Tibial nerve (tissue), 4 donors: ENCODE results near the gene MT2A. TPM values are rescaled to one million over a fixed set of nuclear protein-coding genes. Genes with fewer than 3 reads are reported as not detected.
A peak's percentile ranks its signal among the peaks of the same experiment; 100 is the strongest.

Experiments used
- DNase-seq, 2 donors: peaks; one replicate each; pipeline ENCODE4 v3.0.0-alpha.2; 2019; ENCODE audit warnings: low spot score in 2 of 2
- H3K27ac ChIP-seq, 4 donors: fragments of 200-600 bp; sonication (generic) in 3 of 4; one replicate each; pipeline ENCODE4 v1.5.1; 2017 to 2019; ENCODE audit warnings: mild to moderate bottlenecking in 1 of 4
- H3K27me3 ChIP-seq, 2 donors: fragments of 200-600 bp; sonication (generic) in 1 of 2; one replicate each; pipeline versions ENCODE4 v1.5.1 to v1.6.0; 2017 to 2019
- H3K36me3 ChIP-seq, 3 donors: fragments of 200-600 bp; sonication (generic); one replicate each; pipeline ENCODE4 v1.5.1; 2018 to 2019
- H3K4me1 ChIP-seq, 4 donors: fragments of 200-600 bp; sonication (generic) in 3 of 4; one replicate each; pipeline ENCODE4 v1.5.1; 2017 to 2019
- H3K4me3 ChIP-seq, 4 donors: fragments of 200-600 bp; sonication (generic) in 3 of 4; one replicate each; pipeline ENCODE4 v1.5.1; 2017 to 2019; ENCODE audit warnings: mild to moderate bottlenecking in 1 of 4, moderate library complexity in 1 of 4
- H3K9me3 ChIP-seq, 4 donors: fragments of 200-600 bp; sonication (generic) in 3 of 4; one replicate each; pipeline ENCODE4 v1.5.1; 2017 to 2019
- CTCF ChIP-seq, 5 experiments: fragments of 200-600 bp in 3 of 5; fragments of 450-650 bp in 2 of 5; sonication (generic) in 3 of 5; IDR thresholded peaks; one replicate each; pipeline ENCODE4 v1.5.1; 2016 to 2019; ENCODE audit warnings: antibody characterized with exemption in 5 of 5, mild to moderate bottlenecking in 3 of 5, moderate library complexity in 2 of 5
- EP300 ChIP-seq, 2 donors: sonication (generic); formaldehyde crosslinking; IDR thresholded peaks; one replicate each; pipeline ENCODE4 v1.6.1; 2017; ENCODE audit warnings: antibody characterized with exemption in 2 of 2, mild to moderate bottlenecking in 1 of 2
- POLR2A ChIP-seq, 2 donors: fragments of 450-650 bp; IDR thresholded peaks; one replicate each; pipeline ENCODE4 v1.6.1; 2017; ENCODE audit warnings: antibody characterized with exemption in 2 of 2, mild to moderate bottlenecking in 2 of 2, moderate library complexity in 2 of 2
- WGBS, 2 donors: methylation state at CpG; one replicate each; pipeline ENCODE4 v1.1.5; 2018; 5-methylcytosine and 5-hydroxymethylcytosine counted together
- total RNA-seq, 4 donors: library from RNA; depleted of rRNA; stranded (reverse); fragments of >200 nt; gene quantifications; one replicate each; pipeline ENCODE4 v1.1.0, GENCODE V29; 2016

MT2A gene
- total RNA-seq, 4 donors from 2014 or later: 154 to 612 (median 354) TPM

- TF ChIP-seq CTCF (IDR thresholded peaks at IDR 0.05): no peak
- no peak for TF ChIP-seq POLR2A (IDR thresholded peaks at IDR 0.05)
- no peak for TF ChIP-seq EP300 (IDR thresholded peaks at IDR 0.05)
- Histone ChIP-seq H3K27ac (peak overlapping the region; percentile 76 to 97 (median 93)), H3K36me3 (peaks cover 0 to 5% (median 0%) of the 10 kb centered on the region in 3 donors), H3K27me3 (no peaks in the 10 kb centered on the region), H3K4me1 (peaks cover 0 to 51% (median 26%) of the 10 kb centered on the region in 4 donors), H3K4me3 (no peak overlapping the region), H3K9me3 (no peaks in the 10 kb centered on the region)
- 64% methylated on average over 3 of the region's 3 CpGs for WGBS, 2 donors
- DNase-seq: peak in 1 of 2 donors; percentile 47
Observed at GRCh38 chr16:56606071-56606475, 2.3 kb upstream of the MT2A start.

GRCh38 chr16:56606476-56607108 lies 1.8 kb upstream of the MT2A start:
- peaks cover 0 to 56% (median 29%) of the 10 kb centered on the region in 4 donors for H3K4me1 ChIP-seq
- peak in 1 of 2 donors; percentile 74 for DNase-seq
- WGBS, 2 donors: 14 to 21% methylated on average over 8 of the region's 8 CpGs
- peak overlapping the region; percentile 76 to 97 (median 93) for H3K27ac ChIP-seq
- no peaks in the 10 kb centered on the region for H3K9me3 ChIP-seq
- H3K36me3 ChIP-seq: peaks cover 0 to 5% (median 0%) of the 10 kb centered on the region in 3 donors
- H3K27me3 ChIP-seq: no peaks in the 10 kb centered on the region
- TF ChIP-seq CTCF (IDR thresholded peaks at IDR 0.05) (no peak), POLR2A (IDR thresholded peaks at IDR 0.05) (no peak), EP300 (IDR thresholded peaks at IDR 0.05) (peak in 1 of 2 donors; percentile 68)
- H3K4me3 ChIP-seq: peak overlapping the region in 1 of 4 donors; percentile 20

- WGBS, 2 donors: 35 to 42% methylated on average over 13 to 14 of the region's 14 CpGs
- peak overlapping the region; percentile 76 to 97 (median 93) for H3K27ac ChIP-seq
- peak overlapping the region in 2 of 4 donors; percentile 66 to 69 for H3K4me3 ChIP-seq
- H3K9me3 ChIP-seq: no peaks in the 10 kb centered on the region
- TF ChIP-seq EP300 (IDR thresholded peaks at IDR 0.05): peak; percentile 95 to 98
- TF ChIP-seq CTCF (IDR thresholded peaks at IDR 0.05): no peak
- TF ChIP-seq POLR2A (IDR thresholded peaks at IDR 0.05): peak in 1 of 2 donors; percentile 25
- DNase-seq: peak; percentile 62 to 82
- H3K27me3 ChIP-seq: no peaks in the 10 kb centered on the region
- peaks cover 0 to 5% (median 0%) of the 10 kb centered on the region in 3 donors for H3K36me3 ChIP-seq
- peaks cover 0 to 62% (median 32%) of the 10 kb centered on the region in 4 donors for H3K4me1 ChIP-seq
Observed at GRCh38 chr16:56607109-56607618, 1.2 kb upstream of the MT2A start.

- Histone ChIP-seq H3K36me3 (peaks cover 0 to 5% (median 0%) of the 10 kb centered on the region in 3 donors), H3K4me3 (peak overlapping the region; percentile 62 to 69 (median 66)), H3K4me1 (peaks cover 0 to 64% (median 32%) of the 10 kb centered on the region in 4 donors), H3K9me3 (no peaks in the 10 kb centered on the region), H3K27me3 (no peaks in the 10 kb centered on the region), H3K27ac (peak overlapping the region; percentile 76 to 97 (median 93))
- no peak for TF ChIP-seq POLR2A (IDR thresholded peaks at IDR 0.05)
- no peak for TF ChIP-seq EP300 (IDR thresholded peaks at IDR 0.05)
- TF ChIP-seq CTCF (IDR thresholded peaks at IDR 0.05): no peak
- DNase-seq: no peak
- 67 to 70% methylated on average over 2 of the region's 2 CpGs for WGBS, 2 donors
Observed at GRCh38 chr16:56607675-56608042, 725 bp upstream of the MT2A start.

GRCh38 chr16:56608876-56609462 lies 585 bp downstream of the MT2A start:
- H3K4me1 ChIP-seq: peaks cover 0 to 64% (median 32%) of the 10 kb centered on the region in 4 donors
- TF ChIP-seq EP300 (IDR thresholded peaks at IDR 0.05) (no peak), CTCF (IDR thresholded peaks at IDR 0.05) (no peak), POLR2A (IDR thresholded peaks at IDR 0.05) (no peak)
- DNase-seq: no peak

More at GRCh38 chr16:56608876-56609462, 585 bp downstream of the MT2A start:
- WGBS, 2 donors: 0 to 1% methylated on average over 21 of the region's 21 CpGs
- peak overlapping the region; percentile 62 to 69 (median 66) for H3K4me3 ChIP-seq
- H3K27me3 ChIP-seq: no peaks in the 10 kb centered on the region
- peaks cover 0 to 5% (median 0%) of the 10 kb centered on the region in 3 donors for H3K36me3 ChIP-seq
- peak overlapping the region; percentile 76 to 97 (median 93) for H3K27ac ChIP-seq
- no peaks in the 10 kb centered on the region for H3K9me3 ChIP-seq
